WTC11 (cell line): Measurements from ENCODE around the gene IQGAP2.

ENCODE experiments used
- ATF3 ChIP-seq: sonication (generic); formaldehyde crosslinking; conservative IDR thresholded peaks from 2 replicates; pipeline ENCODE4 v1.8.1; 2022; ENCODE audit warnings: mild to moderate bottlenecking, missing genetic modification reagents
- ATF6 ChIP-seq: sonication (generic); formaldehyde crosslinking; IDR thresholded peaks from 2 replicates; pipeline ENCODE4 v1.8.1; 2023; ENCODE audit warnings: mild to moderate bottlenecking, missing genetic modification reagents
- CREB1 ChIP-seq: sonication (generic); formaldehyde crosslinking; IDR thresholded peaks from 2 replicates; pipeline ENCODE4 v1.8.0; 2023; ENCODE audit warnings: mild to moderate bottlenecking, missing genetic modification reagents
- CTCF ChIP-seq: fragments of 200-600 bp; IDR thresholded peaks from 2 replicates; pipeline ENCODE4 v1.8.0; 2022; ENCODE audit warnings: antibody characterized with exemption
- E2F1 ChIP-seq: sonication (generic); formaldehyde crosslinking; IDR thresholded peaks from 2 replicates; pipeline ENCODE4 v1.8.0; 2022; ENCODE audit warnings: mild to moderate bottlenecking, missing genetic modification reagents
- MYBL2 ChIP-seq: sonication (generic); formaldehyde crosslinking; IDR thresholded peaks from 2 replicates; pipeline ENCODE4 v1.8.1; 2023; ENCODE audit warnings: mild to moderate bottlenecking, moderate library complexity, missing genetic modification reagents
- PREB ChIP-seq: sonication (generic); formaldehyde crosslinking; IDR thresholded peaks from 2 replicates; pipeline ENCODE4 v1.8.1; 2022; ENCODE audit warnings: mild to moderate bottlenecking, missing genetic modification reagents, moderate library complexity, borderline replicate concordance
- USF1 ChIP-seq: sonication (generic); formaldehyde crosslinking; IDR thresholded peaks from 2 replicates; pipeline ENCODE4 v1.8.0; 2022; ENCODE audit warnings: mild to moderate bottlenecking, missing genetic modification reagents
- USF2 ChIP-seq: sonication (generic); formaldehyde crosslinking; IDR thresholded peaks from 2 replicates; pipeline ENCODE4 v1.8.1; 2023; ENCODE audit warnings: mild to moderate bottlenecking, missing genetic modification reagents, moderate library complexity
- ZBTB21 ChIP-seq: sonication (generic); formaldehyde crosslinking; IDR thresholded peaks from 2 replicates; pipeline ENCODE4 v1.8.1; 2023; ENCODE audit warnings: mild to moderate bottlenecking, missing genetic modification reagents, borderline replicate concordance

GRCh38 chr5:76379316-76379715 is 23.8 kb upstream of the IQGAP2 start:
- no peak for TF ChIP-seq CTCF
- TF ChIP-seq ATF3 (CRISPR knock-in tag): no peak
- TF ChIP-seq CREB1 (CRISPR knock-in tag): no peak
- no peak for TF ChIP-seq MYBL2 (CRISPR knock-in tag)
- TF ChIP-seq USF2 (CRISPR knock-in tag): no peak
- TF ChIP-seq E2F1 (CRISPR knock-in tag): no peak
- no peak for TF ChIP-seq USF1 (CRISPR knock-in tag)
- no peak for TF ChIP-seq ATF6 (CRISPR knock-in tag)
- TF ChIP-seq PREB (CRISPR knock-in tag): no peak
- TF ChIP-seq ZBTB21 (CRISPR knock-in tag): no peak
